NCI-H1105 treated with DMSO at 0.1 percent for 48 hours (cell line): Measurements from ENCODE around the gene NCBP3.
"Not testable (repeated sequence)": the region's sequence is repeated elsewhere in the genome, so short reads cannot be mapped to it uniquely, and the experiment has no call there.

Experiments
- DNase-seq: peaks from one replicate; lab custom pipeline; 2025; lab: John Stamatoyannopoulos, UW

The NCBP3 gene

GRCh38 chr17:3879591-3880417 is 33.8 kb upstream of the NCBP3 start:
- no peak for DNase-seq

DNA sequence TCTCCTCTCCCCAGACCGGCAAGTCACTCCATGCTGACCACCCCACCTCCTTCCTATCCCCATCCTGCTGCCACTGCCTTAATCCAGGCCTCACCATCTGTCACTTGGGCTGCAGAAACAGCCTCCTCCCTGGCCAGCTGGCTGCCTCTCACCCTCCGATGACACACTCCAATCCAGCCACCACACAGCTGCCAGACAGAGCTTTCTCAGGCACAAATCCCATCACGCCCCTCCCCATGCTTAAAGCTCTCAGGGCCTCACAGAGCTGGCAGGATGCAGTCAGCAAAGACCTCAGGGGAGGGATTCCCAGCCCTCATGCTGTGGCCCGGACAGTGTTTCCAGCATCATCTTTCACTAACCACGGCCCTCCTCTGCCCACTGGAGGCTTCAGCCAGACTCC is 33.1 kb upstream of the NCBP3 start:
- no peak for DNase-seq

GRCh38 chr17:3877220-3877619 is 31.2 kb upstream of the NCBP3 start:
- no peak for DNase-seq

DNA sequence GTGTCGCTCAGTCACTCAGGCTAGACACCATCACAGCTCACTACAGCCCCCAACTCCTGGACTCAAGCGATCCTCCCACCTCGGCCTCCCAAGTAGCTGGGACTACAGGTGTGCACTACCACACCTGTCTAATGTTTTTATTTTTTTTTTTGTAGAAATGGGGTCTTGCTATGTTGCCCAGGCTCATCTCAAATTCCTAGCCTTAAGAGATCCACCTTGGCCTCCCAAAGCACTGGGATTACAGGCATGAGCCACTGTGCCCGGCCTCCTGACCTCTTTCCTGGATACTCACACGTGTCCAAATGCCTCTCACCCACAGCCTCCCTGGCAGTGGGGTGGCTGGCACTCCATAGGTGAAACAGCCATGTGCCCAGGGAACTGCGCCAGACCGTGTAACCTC is 29.3 kb upstream of the NCBP3 start:
- DNase-seq, result no peak

DNA sequence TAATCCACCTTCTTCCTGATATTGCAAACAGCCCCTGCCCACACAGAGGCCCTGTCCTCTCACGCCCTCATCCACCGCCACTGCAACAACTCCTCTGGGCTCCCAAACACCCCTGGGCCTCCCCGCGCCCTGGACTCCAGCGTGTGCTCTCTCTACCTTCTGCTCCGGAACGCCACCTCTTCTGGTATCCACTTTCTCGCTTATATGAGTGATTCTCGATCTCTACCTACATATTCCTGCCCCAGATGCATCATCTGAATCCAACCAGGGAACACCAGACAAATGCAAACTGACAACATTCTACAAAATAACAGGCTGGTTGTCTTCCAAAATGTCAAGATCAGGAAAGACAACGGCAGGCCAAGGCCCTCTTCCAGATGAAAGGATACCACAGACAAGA is 27.8 kb upstream of the NCBP3 start:
- DNase-seq, result no peak

- DNase-seq, result no peak
Observed at GRCh38 chr17:3870871-3871306, 24.8 kb upstream of the NCBP3 start.

GRCh38 chr17:3867606-3868005 is 21.6 kb upstream of the NCBP3 start:
- no peak for DNase-seq

GRCh38 chr17:3867106-3867505 is 21.1 kb upstream of the NCBP3 start:
- DNase-seq, result no peak

DNA sequence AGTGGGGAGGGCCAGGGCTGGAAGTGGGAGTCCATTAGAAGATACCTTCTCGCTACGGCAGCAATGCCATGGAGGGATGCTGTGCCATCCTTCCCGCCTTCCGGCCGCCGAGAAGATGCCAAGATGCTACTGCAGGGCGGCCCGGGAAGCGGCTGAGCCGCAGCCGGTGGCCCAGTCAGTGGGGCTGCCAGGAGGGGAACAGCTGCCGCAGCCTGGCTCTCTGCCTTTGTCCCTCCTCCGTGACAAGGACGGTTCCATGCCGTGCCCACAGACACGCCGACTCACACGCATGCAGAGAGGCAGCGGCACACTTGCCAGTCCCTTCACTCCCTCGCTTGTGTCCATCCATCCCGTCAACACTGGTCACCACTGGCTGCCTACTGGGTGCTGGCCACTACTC is 20.2 kb upstream of the NCBP3 start:
- no peak for DNase-seq

DNA sequence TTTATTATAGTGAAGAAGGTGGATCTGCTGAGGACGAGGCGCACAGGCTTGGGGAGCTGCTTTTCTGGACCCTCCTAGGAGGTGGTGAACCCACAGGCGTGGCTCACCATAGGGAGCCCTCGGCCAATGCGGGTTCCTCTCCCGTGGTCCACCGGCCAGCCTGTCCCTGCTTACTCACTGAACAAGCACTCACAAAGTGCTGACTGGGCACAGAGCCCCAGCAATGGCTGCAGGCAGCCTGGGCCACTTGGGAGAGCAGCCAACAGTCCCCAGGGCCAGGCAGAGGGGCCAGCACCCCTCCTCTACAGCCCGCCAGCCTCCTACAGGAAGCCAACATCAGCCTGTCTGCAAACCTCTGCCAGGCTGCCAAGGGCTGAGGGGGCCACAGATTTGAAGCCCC is 19.1 kb upstream of the NCBP3 start:
- DNase-seq, result no peak

- DNase-seq, result no peak
Observed at GRCh38 chr17:3864534-3864933, 18.5 kb upstream of the NCBP3 start.

GRCh38 chr17:3861761-3862681 is 16.0 kb upstream of the NCBP3 start:
- DNase-seq, result no peak

DNA sequence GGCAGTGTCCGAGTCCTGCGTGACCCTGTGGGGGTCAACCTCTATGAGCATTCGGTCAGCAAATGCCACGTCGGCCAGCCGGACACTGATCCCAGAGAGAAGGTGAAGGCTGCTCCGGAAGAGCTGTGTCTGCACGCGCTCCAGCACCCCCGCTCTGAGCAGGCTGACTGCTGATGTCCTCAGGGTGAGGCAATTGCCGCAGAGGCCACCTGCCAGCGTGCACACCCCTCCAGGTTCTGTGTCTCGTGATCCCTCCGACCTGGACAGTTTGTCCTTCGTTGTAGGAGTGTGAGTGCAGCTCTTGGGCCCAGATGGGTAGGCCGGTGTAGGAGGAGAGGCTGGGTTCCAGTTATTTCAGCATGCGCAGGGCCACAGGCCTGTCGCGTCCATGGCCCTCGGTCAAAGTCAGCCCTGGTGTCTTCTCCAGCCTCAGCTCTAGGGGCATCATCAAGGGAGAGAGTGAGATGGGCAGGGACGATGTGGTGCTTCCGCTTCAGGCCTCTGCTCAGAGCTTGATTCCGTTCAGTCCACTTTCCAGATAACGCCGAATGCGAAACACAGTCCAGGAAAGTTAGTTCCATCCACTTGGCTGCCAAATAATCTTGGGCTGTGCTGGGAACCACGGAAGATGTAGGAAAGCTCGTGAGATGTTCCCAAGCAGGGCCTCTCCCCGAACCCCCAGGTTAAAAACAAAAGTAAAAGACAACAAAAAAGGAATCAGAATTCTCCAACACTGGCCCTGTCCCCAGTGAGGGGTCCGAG is 15.1 kb upstream of the NCBP3 start:
- no peak for DNase-seq

DNA sequence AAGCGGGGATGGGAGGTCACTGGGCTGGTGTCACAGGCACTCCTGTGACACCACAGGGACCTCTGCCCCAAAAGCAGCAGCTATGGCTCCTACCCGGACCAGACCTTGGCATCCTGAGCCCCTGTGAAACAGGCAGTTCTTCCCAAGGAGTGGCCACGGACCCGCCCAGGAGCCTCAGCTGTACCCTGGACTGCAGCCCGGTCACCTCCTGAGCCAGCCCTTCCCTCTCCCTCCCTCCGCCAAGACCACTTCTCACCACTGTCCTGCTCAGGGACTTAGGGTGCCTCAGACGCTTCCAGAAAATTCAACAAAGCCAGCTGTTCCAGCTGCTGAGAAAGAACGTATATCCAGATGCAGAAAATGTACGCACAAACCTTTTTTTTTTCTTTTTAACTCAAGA is 13.9 kb upstream of the NCBP3 start:
- DNase-seq, result no peak

- DNase-seq, result no peak
Observed at GRCh38 chr17:3857261-3858105, 11.4 kb upstream of the NCBP3 start.

GRCh38 chr17:3854204-3854603 is 8.2 kb upstream of the NCBP3 start:
- DNase-seq, result not testable (repeated sequence)

DNA sequence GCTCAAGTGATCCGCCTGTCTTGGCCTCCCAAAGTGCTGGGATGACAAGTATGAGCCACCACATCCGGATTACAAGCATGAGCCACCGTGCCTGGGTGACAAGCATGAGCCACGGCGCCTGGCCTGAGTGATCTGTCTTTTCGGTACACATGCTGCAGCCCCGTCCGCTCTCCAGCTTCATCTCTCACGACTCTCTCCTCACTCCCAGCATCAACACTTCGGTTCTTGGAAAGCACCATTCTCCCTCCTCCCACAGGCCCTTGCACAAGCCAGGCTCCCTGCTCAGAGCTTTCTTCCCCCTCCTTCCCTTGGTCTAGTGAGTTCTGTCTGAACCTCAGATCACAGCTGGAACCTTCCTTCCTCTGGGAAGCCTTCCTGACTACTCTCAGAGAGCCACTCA is 6.5 kb upstream of the NCBP3 start:
- DNase-seq, result no peak

DNA sequence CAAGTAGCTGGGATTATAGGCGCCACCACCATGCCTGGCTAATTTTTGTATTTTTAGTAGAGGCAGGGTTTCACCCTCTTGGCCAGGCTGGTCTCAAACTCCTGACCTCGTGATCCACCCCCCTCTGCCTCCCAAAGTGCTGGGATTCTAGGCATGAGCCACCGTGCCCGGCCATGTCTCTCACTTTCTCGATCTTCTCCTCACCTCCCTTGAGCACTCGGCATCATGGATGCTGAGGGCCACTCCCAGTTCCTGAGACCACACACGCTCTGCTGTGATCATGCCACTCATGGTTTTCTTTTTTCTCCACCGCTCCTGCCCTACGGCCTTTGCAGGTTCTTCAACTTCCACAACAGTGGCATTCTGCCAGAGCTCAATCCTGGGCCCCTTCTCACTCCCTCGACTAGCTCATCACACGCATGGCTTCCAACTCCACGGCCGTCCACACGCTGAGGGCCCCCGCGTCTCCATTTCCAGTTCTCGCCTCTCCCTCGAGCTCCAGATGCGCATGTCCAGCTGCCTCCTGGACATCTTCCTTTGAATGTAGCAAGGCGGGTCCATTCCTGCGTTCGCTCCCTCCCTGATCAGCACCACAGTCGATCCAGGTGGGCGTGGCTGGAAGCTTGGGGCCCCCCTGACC is 5.5 kb upstream of the NCBP3 start:
- no peak for DNase-seq

DNA sequence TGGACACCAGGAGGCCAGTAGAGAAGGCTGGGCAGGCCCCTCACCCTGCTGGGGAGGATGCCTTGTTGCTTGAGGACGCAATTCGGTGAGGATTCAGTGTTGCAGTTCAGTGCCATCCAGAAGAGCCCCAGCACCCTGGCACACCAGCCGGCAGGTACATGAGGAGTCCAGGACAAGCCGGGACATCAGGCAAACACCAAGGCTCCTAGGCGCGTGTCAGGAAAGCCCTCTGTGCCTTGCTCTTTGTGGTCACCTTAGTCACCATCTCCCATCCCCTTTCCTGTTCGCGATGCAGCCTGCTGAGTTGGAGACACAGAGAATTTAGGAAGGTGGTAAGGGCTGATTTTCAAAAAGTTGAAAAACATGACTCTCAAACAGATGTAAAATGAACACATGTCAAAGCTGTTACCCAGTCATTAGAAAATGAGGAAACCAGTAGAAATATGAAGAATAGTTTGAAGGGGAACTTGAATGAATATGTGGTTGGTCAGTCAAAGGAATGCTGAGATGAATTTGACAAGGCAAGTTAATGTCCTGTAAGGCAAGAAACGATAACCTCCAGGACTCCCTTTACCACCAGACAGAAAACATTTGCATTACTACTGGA is 2.3 kb upstream of the NCBP3 start:
- DNase-seq, result no peak

GRCh38 chr17:3847165-3847670 is 1.2 kb upstream of the NCBP3 start:
- no peak for DNase-seq
